Tibial artery (tissue), 4 donors: ENCODE data around the gene HPSE2.

ENCODE experiments used
- DNase-seq, 2 donors: peaks; one replicate each; pipeline ENCODE4 v3.0.0-alpha.2; 2019
- H3K27ac ChIP-seq, 2 donors: fragments of 200-600 bp; sonication (generic) in 1 of 2; 1 replicate in 1 of 2; 2 replicates in 1 of 2; pipeline ENCODE4 v1.5.1; 2018 to 2019; ENCODE audit warnings: mild to moderate bottlenecking in 1 of 2
- H3K27me3 ChIP-seq, 2 donors: fragments of 200-600 bp; sonication (generic) in 1 of 2; one replicate each; pipeline versions ENCODE4 v1.5.1 to v1.6.0; 2016 to 2019
- H3K36me3 ChIP-seq, 3 donors: fragments of 200-600 bp; sonication (generic) in 2 of 3; one replicate each; pipeline ENCODE4 v1.5.1; 2016 to 2019; ENCODE audit warnings: mild to moderate bottlenecking in 2 of 3
- H3K4me1 ChIP-seq, 4 donors: fragments of 200-600 bp; sonication (generic) in 2 of 4; 1 replicate in 3 of 4; 2 replicates in 1 of 4; pipeline ENCODE4 v1.5.1; 2016 to 2019
- H3K4me3 ChIP-seq, 2 donors: fragments of 200-600 bp; sonication (generic) in 1 of 2; 1 replicate in 1 of 2; 2 replicates in 1 of 2; pipeline ENCODE4 v1.5.1; 2018 to 2019; ENCODE audit warnings: mild to moderate bottlenecking in 2 of 2
- H3K9me3 ChIP-seq, 3 donors: fragments of 200-600 bp; sonication (generic) in 1 of 3; one replicate each; pipeline ENCODE4 v1.5.1; 2016 to 2019
- intact Hi-C: fragments of 100-400 bp; cut with DNase I; formaldehyde crosslinking; loops from one replicate; pipeline ENCODE4 v1.15.0; 2023; ENCODE audit warnings: low total_unique reads
- TF ChIP-seq, protein P1 (sequence below), 2 experiments: fragments of 200-600 bp in 1 of 2; fragments of 450-650 bp in 1 of 2; IDR thresholded peaks; one replicate each; pipeline ENCODE4 v1.5.1; 2017 to 2019; ENCODE audit warnings: antibody characterized with exemption in 2 of 2, mild to moderate bottlenecking in 1 of 2, moderate library complexity in 1 of 2

Gene HPSE2

DNA sequence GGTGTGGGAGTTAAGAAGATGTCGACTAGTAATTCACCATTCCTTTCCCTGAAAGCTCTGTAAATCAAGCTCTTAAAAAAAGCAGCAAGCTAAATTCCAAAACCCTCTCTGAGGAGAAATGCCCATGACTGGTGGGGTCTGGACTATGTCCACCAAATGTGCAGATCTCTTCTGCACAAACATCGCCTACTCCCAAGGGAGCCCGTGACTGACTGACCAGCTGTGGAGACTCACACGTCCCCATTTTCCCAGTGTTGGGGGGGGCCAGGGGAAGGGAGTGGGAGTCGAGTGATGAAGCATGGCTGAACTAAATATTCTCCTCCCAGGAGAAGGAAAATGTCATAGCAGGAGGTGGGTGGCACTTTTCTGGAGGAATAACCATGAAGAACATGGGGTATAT, 624.8 kb downstream of the HPSE2 start:
- peak; percentile 26 to 76 for DNase-seq
- intact Hi-C loops = no loop called here

DNA sequence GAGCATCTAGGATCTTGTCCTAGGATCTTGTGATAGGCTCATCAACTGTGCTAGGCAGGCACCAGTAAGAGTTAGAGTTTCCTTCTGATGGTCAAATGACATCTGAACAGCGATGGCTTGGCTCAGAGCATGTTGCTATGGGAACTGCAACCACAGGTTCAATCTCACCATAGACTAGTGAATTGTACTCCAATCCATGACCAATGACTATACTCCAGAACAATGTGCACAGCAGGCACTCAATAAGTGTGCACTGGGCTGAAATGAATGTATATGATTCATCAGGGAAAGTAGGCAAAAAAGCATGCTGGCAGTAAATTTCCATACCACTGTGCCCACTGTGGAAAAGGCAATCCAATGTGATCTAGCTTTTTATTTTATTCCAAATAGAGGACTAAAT, 625.4 kb downstream of the HPSE2 start:
- Histone ChIP-seq H3K9me3 (no peaks in the 10 kb centered on the region), H3K27ac (peak overlapping the region in 1 of 2 donors; percentile 59), H3K27me3 (no peaks in the 10 kb centered on the region), H3K36me3 (no peaks in the 10 kb centered on the region), H3K4me1 (peaks cover 0 to 37% (median 16%) of the 10 kb centered on the region in 4 donors), H3K4me3 (no peak overlapping the region)
- TF ChIP-seq, protein P1, sequence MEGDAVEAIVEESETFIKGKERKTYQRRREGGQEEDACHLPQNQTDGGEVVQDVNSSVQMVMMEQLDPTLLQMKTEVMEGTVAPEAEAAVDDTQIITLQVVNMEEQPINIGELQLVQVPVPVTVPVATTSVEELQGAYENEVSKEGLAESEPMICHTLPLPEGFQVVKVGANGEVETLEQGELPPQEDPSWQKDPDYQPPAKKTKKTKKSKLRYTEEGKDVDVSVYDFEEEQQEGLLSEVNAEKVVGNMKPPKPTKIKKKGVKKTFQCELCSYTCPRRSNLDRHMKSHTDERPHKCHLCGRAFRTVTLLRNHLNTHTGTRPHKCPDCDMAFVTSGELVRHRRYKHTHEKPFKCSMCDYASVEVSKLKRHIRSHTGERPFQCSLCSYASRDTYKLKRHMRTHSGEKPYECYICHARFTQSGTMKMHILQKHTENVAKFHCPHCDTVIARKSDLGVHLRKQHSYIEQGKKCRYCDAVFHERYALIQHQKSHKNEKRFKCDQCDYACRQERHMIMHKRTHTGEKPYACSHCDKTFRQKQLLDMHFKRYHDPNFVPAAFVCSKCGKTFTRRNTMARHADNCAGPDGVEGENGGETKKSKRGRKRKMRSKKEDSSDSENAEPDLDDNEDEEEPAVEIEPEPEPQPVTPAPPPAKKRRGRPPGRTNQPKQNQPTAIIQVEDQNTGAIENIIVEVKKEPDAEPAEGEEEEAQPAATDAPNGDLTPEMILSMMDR (IDR thresholded peaks at IDR 0.05) = no peak
- intact Hi-C loops = no loop called here
- DNase-seq = no peak

More for the DNA sequence above, 624.8 kb downstream of the HPSE2 start:
- H3K27ac ChIP-seq = peak overlapping the region; percentile 43 to 59
- TF ChIP-seq, protein P1 (IDR thresholded peaks at IDR 0.05) = no peak
- no peaks in the 10 kb centered on the region for H3K36me3 ChIP-seq
- no peaks in the 10 kb centered on the region for H3K9me3 ChIP-seq
- no peak overlapping the region for H3K4me3 ChIP-seq
- no peaks in the 10 kb centered on the region for H3K27me3 ChIP-seq
- peaks cover 0 to 37% (median 16%) of the 10 kb centered on the region in 4 donors for H3K4me1 ChIP-seq

DNA sequence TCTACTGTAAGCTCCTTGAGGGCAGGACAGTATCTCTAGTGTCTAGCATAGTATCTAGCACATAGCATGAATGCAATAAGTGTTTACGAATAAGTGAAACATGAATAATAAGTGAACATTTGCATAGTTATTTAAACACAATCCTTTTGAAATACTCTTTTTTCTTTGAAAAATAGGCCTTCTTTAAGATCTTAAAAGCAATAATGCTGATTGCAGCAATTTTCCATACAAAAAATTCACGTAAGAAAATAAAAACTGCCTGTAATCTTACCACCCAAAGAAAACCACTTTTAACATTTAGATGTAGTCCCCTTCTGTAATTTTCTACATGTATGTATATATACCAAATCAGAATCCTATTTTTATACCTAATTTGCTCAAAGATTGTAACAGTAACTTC, 626.4 kb downstream of the HPSE2 start:
- H3K27me3 ChIP-seq = no peaks in the 10 kb centered on the region
- no peaks in the 10 kb centered on the region for H3K9me3 ChIP-seq
- TF ChIP-seq, protein P1 (IDR thresholded peaks at IDR 0.05) = no peak
- no peak for DNase-seq
- no peak overlapping the region for H3K27ac ChIP-seq
- no peak overlapping the region for H3K4me3 ChIP-seq
- intact Hi-C loops = no loop called here
- peaks cover 0 to 37% (median 16%) of the 10 kb centered on the region in 4 donors for H3K4me1 ChIP-seq
- no peaks in the 10 kb centered on the region for H3K36me3 ChIP-seq

DNA sequence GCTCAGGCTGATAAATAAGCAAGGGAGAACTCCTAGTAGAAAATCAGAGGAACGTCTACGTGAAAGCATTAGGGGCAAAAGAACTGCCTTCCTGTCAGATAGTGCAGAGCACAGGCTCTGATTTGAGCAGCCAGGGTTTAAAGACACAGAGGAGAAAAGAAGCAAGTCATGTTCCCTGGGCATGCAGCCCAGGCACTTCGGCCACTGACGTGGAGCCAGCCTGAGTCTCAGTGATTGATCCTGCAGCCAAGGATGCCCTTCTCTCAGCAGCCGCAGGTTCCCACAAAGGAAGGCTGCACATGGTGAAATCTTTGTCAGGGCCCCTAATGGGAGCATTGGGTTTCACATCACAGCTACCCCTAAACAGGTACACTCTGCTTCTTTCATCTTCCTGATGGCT, 627.2 kb downstream of the HPSE2 start:
- H3K4me3 ChIP-seq = no peak overlapping the region
- DNase-seq = peak in 1 of 2 donors; percentile 67
- H3K4me1 ChIP-seq = peaks cover 0 to 37% (median 16%) of the 10 kb centered on the region in 4 donors
- H3K36me3 ChIP-seq = no peaks in the 10 kb centered on the region
- TF ChIP-seq, protein P1 (IDR thresholded peaks at IDR 0.05) = no peak
- no peaks in the 10 kb centered on the region for H3K9me3 ChIP-seq
- intact Hi-C loops = no loop called here
- H3K27ac ChIP-seq = no peak overlapping the region
- H3K27me3 ChIP-seq = no peaks in the 10 kb centered on the region

DNA sequence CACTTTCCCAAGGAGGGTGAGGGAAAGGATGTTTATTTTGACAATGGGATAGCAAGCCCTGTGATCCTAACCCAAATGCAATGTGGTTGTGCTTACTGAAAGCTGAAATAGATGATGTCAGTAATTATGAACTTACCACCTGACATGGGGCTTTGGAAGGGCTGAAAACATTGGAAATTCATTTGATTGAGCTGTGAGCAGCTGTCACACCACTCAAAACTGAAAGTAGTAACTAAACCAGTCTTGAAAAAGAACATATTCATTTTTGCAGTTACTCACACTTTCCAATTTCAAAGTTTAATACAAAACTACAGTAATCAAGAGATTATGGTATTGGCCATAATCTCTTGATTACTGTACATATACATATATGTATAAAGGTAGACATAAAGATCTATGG, 633.4 kb downstream of the HPSE2 start:
- no peaks in the 10 kb centered on the region for H3K27me3 ChIP-seq
- H3K36me3 ChIP-seq = no peaks in the 10 kb centered on the region
- intact Hi-C loops = no loop called here
- H3K9me3 ChIP-seq = no peaks in the 10 kb centered on the region
- TF ChIP-seq, protein P1 (IDR thresholded peaks at IDR 0.05) = no peak
- H3K4me3 ChIP-seq = no peak overlapping the region
- no peak overlapping the region for H3K27ac ChIP-seq
- H3K4me1 ChIP-seq = no peaks in the 10 kb centered on the region
- no peak for DNase-seq
